HepG2 (cell line): ENCODE results near the gene PLA2G2E. TPM values are rescaled to one million over a fixed set of nuclear protein-coding genes. Genes with fewer than 3 reads are reported as not detected.

Experiments
- ATAC-seq: fragments of 200-7000 bp; cut with Tn5 transposase; 3 replicates; pipeline ENCODE4 v1.9.1; 2020; ENCODE audit warnings: mild to moderate bottlenecking, moderate library complexity
- BruUV-seq: library from RNA; stranded (reverse); fragments of 400-500 nt; replicated peaks from 2 replicates; lab custom pipeline; 2021; lab: Mats Ljungman, UMichigan
- CTCF ChIA-PET: fragments of 300-600 bp; formaldehyde crosslinking; extraction: SDS; loops from one replicate; lab custom pipeline; 2021; ENCODE audit warnings: low total read pairs, inconsistent platforms, low intra/inter-chr PET ratio; lab: Yijun Ruan, JAX
- POLR2A ChIA-PET: fragments of 350-600 bp; sonication (Branson Sonifier 250); formaldehyde crosslinking; loops from one replicate; lab custom pipeline; 2020; ENCODE audit warnings: antibody characterized with exemption, inconsistent platforms; lab: Yijun Ruan, JAX
- DNase-seq: peaks from one replicate; pipeline ENCODE4 v3.0.0-alpha.2; 2015; ENCODE audit warnings: low spot score
- FAIRE-seq: peaks from 3 replicates; lab custom pipeline; 2011; peaks lifted over from hg19 to GRCh38; lab: Jason Lieb, UNC
- H2AFZ ChIP-seq: one replicate; pipeline ENCODE4 v1.6.1; 2011; ENCODE audit warnings: low read length, inconsistent platforms
- H3K27ac ChIP-seq: fragments of 300-600 bp; 3 replicates; pipeline ENCODE4 v1.8.0; 2011; ENCODE audit warnings: mixed run types, mild to moderate bottlenecking, mixed read lengths, low read length, inconsistent platforms; ENCODE audit not compliant: insufficient read depth; ENCODE audit errors: extremely low read length
- H3K27me3 ChIP-seq, 2 experiments: fragments of 200-600 bp in 1 of 2; 2 replicates in 1 of 2; 3 replicates in 1 of 2; pipeline versions ENCODE4 v1.6.0 to v1.8.0; 2011; ENCODE audit warnings: low read length in 2 of 2, mild to moderate bottlenecking in 2 of 2, moderate library complexity in 2 of 2, inconsistent platforms in 1 of 2; ENCODE audit not compliant: insufficient read depth in 2 of 2, control insufficient read depth in 1 of 2
- H3K36me3 ChIP-seq, 2 experiments: fragments of 200-600 bp in 1 of 2; replicated peaks in 1 of 2; 2 replicates in 1 of 2; 3 replicates in 1 of 2; pipeline versions ENCODE4 v1.5.1 to v1.8.0; 2011; ENCODE audit warnings: low read length in 2 of 2, inconsistent platforms in 1 of 2; ENCODE audit not compliant: insufficient read depth in 2 of 2, control insufficient read depth in 1 of 2
- H3K4me1 ChIP-seq: 2 replicates; pipeline ENCODE4 v1.5.1; 2012; ENCODE audit warnings: low read length, inconsistent platforms; ENCODE audit not compliant: insufficient read depth
- H3K4me2 ChIP-seq: 2 replicates; pipeline ENCODE4 v1.6.0; 2011; ENCODE audit warnings: low read depth, low read length, inconsistent platforms
- H3K4me3 ChIP-seq, 3 experiments: fragments of 200-600 bp in 1 of 3; sonication (generic), shearing (Covaris generic) in 1 of 3; replicated peaks in 1 of 3; 2 replicates each; pipeline ENCODE4 v1.5.1; 2011 to 2016; ENCODE audit warnings: low read length in 3 of 3, inconsistent platforms in 2 of 3, low read depth in 2 of 3, mild to moderate bottlenecking in 2 of 3, control low read depth in 1 of 3, mixed read lengths in 1 of 3; ENCODE audit not compliant: insufficient read depth in 1 of 3
- H3K79me2 ChIP-seq: one replicate; pipeline ENCODE4 v1.6.1; 2011; ENCODE audit warnings: low read length, inconsistent platforms; ENCODE audit not compliant: insufficient read depth
- H3K9ac ChIP-seq: 2 replicates; pipeline ENCODE4 v1.6.0; 2011; ENCODE audit warnings: mild to moderate bottlenecking, low read depth, low read length, inconsistent platforms; ENCODE audit not compliant: insufficient read depth
- H3K9me3 ChIP-seq: 2 replicates; pipeline ENCODE4 v1.5.1; 2012; ENCODE audit warnings: mild to moderate bottlenecking, low read length
- H4K20me1 ChIP-seq: 2 replicates; pipeline ENCODE4 v1.6.0; 2011; ENCODE audit warnings: inconsistent platforms, mild to moderate bottlenecking, low read length, moderate library complexity; ENCODE audit not compliant: insufficient read depth
- JDP2 ChIP-seq: sonication (generic); formaldehyde crosslinking; IDR thresholded peaks from 2 replicates; pipeline ENCODE4 v1.8.1; 2022; ENCODE audit warnings: missing genetic modification reagents, borderline replicate concordance
- PRMT3 ChIP-seq: sonication (generic); formaldehyde crosslinking; IDR thresholded peaks from 2 replicates; pipeline ENCODE4 v1.8.1; 2022; ENCODE audit warnings: low read depth, mild to moderate bottlenecking, moderate library complexity, missing genetic modification reagents, borderline replicate concordance
- SAFB2 ChIP-seq: sonication (generic); formaldehyde crosslinking; IDR thresholded peaks from 2 replicates; pipeline ENCODE4 v1.5.1; 2020; ENCODE audit warnings: missing genetic modification reagents, low read depth, mild to moderate bottlenecking, borderline replicate concordance
- TCF7L2 ChIP-seq: IDR thresholded peaks from 2 replicates; pipeline ENCODE4 v1.6.1; 2011; ENCODE audit warnings: mild to moderate bottlenecking, low read depth, low read length, moderate library complexity
- ZFP1 ChIP-seq: IDR thresholded peaks from 2 replicates; pipeline ENCODE4 v1.6.1; 2016
- ZFX ChIP-seq: sonication (generic); formaldehyde crosslinking; IDR thresholded peaks from 2 replicates; pipeline ENCODE4 v1.4.0; 2020; ENCODE audit warnings: mild to moderate bottlenecking, low read depth, missing genetic modification reagents, moderate library complexity
- ZFY ChIP-seq: sonication (generic); formaldehyde crosslinking; IDR thresholded peaks from 2 replicates; pipeline ENCODE4 v1.4.0; 2020; ENCODE audit warnings: missing genetic modification reagents
- ZNF781 ChIP-seq: sonication (generic); formaldehyde crosslinking; IDR thresholded peaks from 2 replicates; pipeline ENCODE4 v1.5.1; 2020; ENCODE audit warnings: borderline replicate concordance, mild to moderate bottlenecking, missing genetic modification reagents; ENCODE audit errors: not compliant biosample characterization
- ZSCAN30 ChIP-seq: sonication (generic); formaldehyde crosslinking; IDR thresholded peaks from 2 replicates; pipeline ENCODE4 v1.5.0; 2020; ENCODE audit warnings: mild to moderate bottlenecking, missing genetic modification reagents
- WGBS: methylation state at CpG from one replicate; pipeline ENCODE4 v1.1.6; 2017; ENCODE audit warnings: low lambda C conversion rate; 5-methylcytosine and 5-hydroxymethylcytosine counted together
- in situ Hi-C: cut with HindIII; loops from 2 replicates; pipeline ENCODE4 v1.10.0; 2017; ENCODE audit warnings: low pct_unique_long_range_greater_than_20kb; ENCODE audit not compliant: extremely low pct_ligation_motif_present
- intact Hi-C: fragments of 100-400 bp; cut with micrococcal nuclease; formaldehyde crosslinking; loops from one replicate; pipeline ENCODE4 v1.10.0; 2022; ENCODE audit not compliant: unreplicated experiment
- polyA plus RNA-seq, 8 experiments: library from polyadenylated mRNA; depleted of rRNA in 3 of 8; stranded (reverse) in 7 of 8; unstranded in 1 of 8; fragments of >200 nt; fragmentation: Illumina TruSeq in 4 of 8; extraction: Trizol in 4 of 8; gene quantifications; 2 replicates each; pipeline versions ENCODE4 v1.2.1 to v1.2.3, GENCODE V29; 2011 to 2016; ENCODE audit warnings: low read depth in 4 of 8, missing spikeins in 1 of 8, mixed read lengths in 1 of 8; ENCODE audit not compliant: insufficient read depth in 1 of 8
- total RNA-seq, 5 experiments: library from RNA; depleted of rRNA; stranded (reverse); fragments of >200 nt; fragmentation: Illumina TruSeq; extraction: Trizol; gene quantifications; 2 replicates each; pipeline ENCODE4 v1.2.3, GENCODE V29; 2016; ENCODE audit warnings: low read depth in 1 of 5
- TF ChIP-seq, protein P1 (sequence below): sonication (generic); formaldehyde crosslinking; IDR thresholded peaks from 2 replicates; pipeline ENCODE4 v1.5.0; 2020; ENCODE audit warnings: missing genetic modification reagents
- TF ChIP-seq, protein P2 (sequence below): IDR thresholded peaks from 2 replicates; pipeline ENCODE4 v1.6.1; 2016; ENCODE audit warnings: mild to moderate bottlenecking
- TF ChIP-seq, protein P3 (sequence below): sonication (generic); formaldehyde crosslinking; IDR thresholded peaks from 2 replicates; pipeline ENCODE4 v1.5.0; 2020; ENCODE audit warnings: mild to moderate bottlenecking, missing genetic modification reagents

Gene PLA2G2E
- total and polyA plus RNA-seq, 2 of the 13 experiments (the other 11 are each of a cell fraction or from before 2014, with no cell fraction given), result not detected

DNA sequence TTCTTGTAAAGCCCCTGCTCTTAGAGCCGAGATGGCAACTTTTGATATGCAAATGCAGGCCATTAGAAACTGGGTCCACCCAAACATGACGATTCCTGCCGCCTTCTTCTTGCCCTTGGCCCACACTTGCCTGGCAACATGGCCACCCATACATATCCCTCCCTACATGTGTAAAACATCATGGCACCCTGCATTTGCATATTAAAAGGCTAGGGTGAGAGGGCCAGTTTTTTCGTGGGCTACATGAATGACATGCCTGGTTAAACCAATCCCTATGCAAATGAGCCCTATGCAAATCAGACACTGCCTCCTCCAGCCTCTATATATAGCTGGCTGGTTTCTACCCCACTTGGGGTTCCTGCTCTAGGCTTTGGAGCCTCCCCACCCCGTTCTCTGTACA lies 37.2 kb upstream of the PLA2G2E start:
- H3K27me3 ChIP-seq, result peaks cover 0 to 1% of the 10 kb centered on the region in 2 experiments; a peak in 2 of 5 replicates
- H4K20me1 ChIP-seq, result no peaks in the 10 kb centered on the region
- in situ Hi-C loops, result no loop called here
- WGBS, result 62% methylated on average over 5 of the region's 5 CpGs
- CTCF ChIA-PET, result no interaction called here
- no peaks in the 10 kb centered on the region for H3K9me3 ChIP-seq
- H3K27ac ChIP-seq, result no peak overlapping the region
- POLR2A ChIA-PET, result no interaction called here
- no peak overlapping the region for H3K4me3 ChIP-seq
- FAIRE-seq, result no peak
- no peak overlapping the region for H2AFZ ChIP-seq
- H3K4me2 ChIP-seq, result no peak overlapping the region
- no peaks in the 10 kb centered on the region for H3K36me3 ChIP-seq
- no peak for DNase-seq
- H3K4me1 ChIP-seq, result peaks cover 18% of the 10 kb centered on the region
- H3K79me2 ChIP-seq, result no peaks in the 10 kb centered on the region
- TF ChIP-seq, protein P1, sequence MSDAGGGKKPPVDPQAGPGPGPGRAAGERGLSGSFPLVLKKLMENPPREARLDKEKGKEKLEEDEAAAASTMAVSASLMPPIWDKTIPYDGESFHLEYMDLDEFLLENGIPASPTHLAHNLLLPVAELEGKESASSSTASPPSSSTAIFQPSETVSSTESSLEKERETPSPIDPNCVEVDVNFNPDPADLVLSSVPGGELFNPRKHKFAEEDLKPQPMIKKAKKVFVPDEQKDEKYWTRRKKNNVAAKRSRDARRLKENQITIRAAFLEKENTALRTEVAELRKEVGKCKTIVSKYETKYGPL (CRISPR knock-in tag), result no peak
- no peak for TF ChIP-seq ZFY
- no peak for TF ChIP-seq ZFX (CRISPR knock-in tag)
- TF ChIP-seq JDP2 (CRISPR knock-in tag), result no peak
- no peak for TF ChIP-seq ZFP1 (CRISPR knock-in tag)
- no peak for TF ChIP-seq PRMT3 (CRISPR knock-in tag)
- TF ChIP-seq SAFB2, result no peak
- TF ChIP-seq, protein P2, sequence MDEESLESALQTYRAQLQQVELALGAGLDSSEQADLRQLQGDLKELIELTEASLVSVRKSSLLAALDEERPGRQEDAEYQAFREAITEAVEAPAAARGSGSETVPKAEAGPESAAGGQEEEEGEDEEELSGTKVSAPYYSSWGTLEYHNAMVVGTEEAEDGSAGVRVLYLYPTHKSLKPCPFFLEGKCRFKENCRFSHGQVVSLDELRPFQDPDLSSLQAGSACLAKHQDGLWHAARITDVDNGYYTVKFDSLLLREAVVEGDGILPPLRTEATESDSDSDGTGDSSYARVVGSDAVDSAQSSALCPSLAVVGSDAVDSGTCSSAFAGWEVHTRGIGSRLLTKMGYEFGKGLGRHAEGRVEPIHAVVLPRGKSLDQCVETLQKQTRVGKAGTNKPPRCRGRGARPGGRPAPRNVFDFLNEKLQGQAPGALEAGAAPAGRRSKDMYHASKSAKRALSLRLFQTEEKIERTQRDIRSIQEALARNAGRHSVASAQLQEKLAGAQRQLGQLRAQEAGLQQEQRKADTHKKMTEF (CRISPR knock-in tag), result no peak
- TF ChIP-seq ZSCAN30 (CRISPR knock-in tag), result no peak
- TF ChIP-seq TCF7L2, result no peak
- TF ChIP-seq ZNF781, result no peak
- TF ChIP-seq, protein P3, sequence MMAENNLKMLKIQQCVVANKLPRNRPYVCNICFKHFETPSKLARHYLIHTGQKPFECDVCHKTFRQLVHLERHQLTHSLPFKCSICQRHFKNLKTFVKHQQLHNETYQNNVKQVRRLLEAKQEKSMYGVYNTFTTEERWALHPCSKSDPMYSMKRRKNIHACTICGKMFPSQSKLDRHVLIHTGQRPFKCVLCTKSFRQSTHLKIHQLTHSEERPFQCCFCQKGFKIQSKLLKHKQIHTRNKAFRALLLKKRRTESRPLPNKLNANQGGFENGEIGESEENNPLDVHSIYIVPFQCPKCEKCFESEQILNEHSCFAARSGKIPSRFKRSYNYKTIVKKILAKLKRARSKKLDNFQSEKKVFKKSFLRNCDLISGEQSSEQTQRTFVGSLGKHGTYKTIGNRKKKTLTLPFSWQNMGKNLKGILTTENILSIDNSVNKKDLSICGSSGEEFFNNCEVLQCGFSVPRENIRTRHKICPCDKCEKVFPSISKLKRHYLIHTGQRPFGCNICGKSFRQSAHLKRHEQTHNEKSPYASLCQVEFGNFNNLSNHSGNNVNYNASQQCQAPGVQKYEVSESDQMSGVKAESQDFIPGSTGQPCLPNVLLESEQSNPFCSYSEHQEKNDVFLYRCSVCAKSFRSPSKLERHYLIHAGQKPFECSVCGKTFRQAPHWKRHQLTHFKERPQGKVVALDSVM (CRISPR knock-in tag), result no peak
- BruUV-seq, result no TSS peak
- intact Hi-C loops, result no loop called here
- ATAC-seq, result no peak
- H3K9ac ChIP-seq, result no peak overlapping the region
